ENCODE results near the gene GPATCH4.
"Not testable (repeated sequence)": the region's sequence is repeated elsewhere in the genome, so short reads cannot be mapped to it uniquely, and the experiment has no call there.

GPATCH4 gene

DNA sequence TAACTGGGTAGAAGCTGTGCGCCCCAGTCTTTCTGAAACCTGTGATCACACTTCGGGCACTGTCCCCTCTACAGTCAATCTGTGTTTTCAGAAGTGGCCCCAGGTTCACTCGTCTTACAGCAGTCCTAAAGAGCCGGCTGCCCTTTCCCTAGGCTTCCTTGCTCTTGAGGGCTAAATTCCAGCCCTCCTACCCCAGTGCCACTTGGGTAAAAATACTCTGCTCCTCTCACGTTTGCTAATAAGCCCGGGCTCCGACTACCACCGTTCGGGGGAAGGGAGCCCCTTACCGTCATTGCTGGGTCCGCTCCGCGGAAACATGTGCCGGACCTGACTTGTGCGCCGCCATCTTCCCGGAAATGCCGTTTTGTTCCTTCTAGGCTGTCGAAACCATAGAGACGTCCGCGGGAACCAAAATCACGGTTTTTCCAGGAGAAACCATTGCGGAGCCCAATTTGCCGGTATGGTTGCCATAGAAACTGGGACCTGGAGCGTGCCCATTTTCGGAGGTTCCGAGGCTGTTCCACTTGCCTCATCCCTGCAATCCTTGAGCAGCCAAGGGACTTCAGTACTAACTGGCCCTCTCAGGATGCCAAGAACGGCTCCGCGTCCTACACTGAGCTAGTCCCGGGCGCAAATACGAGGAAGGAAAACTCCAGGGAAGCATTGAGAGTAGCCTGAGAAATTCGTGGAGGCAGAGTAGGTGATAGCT lies at the start of gene GPATCH4:
GPATCH4 (minus strand) TSS at position 358 of the 709 bp plus-strand sequence.
- peak; percentile 53 to 60 for DNase-seq (ENCODE audit: low read depth in 2 of 2, low spot score in 1 of 2)

DNA sequence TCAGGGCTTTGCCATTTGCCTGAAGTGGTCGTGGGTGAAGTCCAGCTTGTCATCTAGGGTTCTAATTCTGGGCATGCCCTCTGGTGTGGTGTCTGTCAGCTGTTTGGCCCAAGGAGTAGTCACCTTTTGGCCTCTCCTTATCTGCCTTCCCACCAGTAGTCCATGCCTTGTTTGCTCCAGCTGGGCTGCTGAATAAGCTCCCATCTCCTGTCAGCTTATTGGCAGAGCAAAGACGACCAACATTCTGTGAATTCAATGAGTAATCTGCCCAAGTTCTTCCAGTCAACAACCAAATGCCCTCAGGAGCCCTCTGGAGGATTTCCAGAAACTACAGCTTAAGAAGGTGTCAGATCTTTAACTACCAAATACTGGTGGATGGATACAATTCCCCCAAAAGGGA lies 47.7 kb upstream of the GPATCH4 start:
- no peak for DNase-seq (ENCODE audit: low read depth in 2 of 2, low spot score in 1 of 2)

DNA sequence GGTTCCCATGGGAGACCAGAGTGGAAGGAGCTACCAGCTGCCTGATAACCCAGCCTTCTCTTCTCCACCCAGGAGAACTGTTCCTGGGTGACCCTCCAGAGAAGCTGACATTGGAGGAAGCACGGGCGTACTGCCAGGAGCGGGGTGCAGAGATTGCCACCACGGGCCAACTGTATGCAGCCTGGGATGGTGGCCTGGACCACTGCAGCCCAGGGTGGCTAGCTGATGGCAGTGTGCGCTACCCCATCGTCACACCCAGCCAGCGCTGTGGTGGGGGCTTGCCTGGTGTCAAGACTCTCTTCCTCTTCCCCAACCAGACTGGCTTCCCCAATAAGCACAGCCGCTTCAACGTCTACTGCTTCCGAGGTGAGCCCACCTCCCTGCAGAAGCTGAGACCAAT lies 47.2 kb upstream of the GPATCH4 start:
- DNase-seq (ENCODE audit: low read depth in 2 of 2, low spot score in 1 of 2), result no peak

DNA sequence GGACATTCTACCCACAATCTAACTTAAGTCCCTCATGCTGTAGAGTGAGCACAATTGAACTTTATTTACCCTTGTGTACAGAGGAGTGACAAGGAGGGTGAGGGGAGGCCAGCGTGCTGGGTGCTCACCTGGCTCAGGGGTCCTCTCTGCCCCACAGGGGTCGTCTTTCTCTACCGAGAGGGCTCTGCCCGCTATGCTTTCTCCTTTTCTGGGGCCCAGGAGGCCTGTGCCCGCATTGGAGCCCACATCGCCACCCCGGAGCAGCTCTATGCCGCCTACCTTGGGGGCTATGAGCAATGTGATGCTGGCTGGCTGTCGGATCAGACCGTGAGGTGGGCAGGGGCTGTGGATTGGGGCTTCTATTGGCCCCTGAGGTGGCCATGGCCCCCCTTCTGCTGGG lies 46.1 kb upstream of the GPATCH4 start:
- DNase-seq (ENCODE audit: low read depth in 2 of 2, low spot score in 1 of 2), result no peak

DNA sequence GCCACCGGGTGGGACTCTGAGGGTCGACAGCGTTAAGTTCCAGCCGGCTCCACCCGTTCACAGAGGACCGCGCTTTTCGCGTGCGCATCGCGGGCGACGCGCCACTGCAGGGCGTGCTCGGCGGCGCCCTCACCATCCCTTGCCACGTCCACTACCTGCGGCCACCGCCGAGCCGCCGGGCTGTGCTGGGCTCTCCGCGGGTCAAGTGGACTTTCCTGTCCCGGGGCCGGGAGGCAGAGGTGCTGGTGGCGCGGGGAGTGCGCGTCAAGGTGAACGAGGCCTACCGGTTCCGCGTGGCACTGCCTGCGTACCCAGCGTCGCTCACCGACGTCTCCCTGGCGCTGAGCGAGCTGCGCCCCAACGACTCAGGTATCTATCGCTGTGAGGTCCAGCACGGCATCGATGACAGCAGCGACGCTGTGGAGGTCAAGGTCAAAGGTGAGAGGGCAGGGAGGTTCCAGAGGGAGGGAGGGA lies 45.5 kb upstream of the GPATCH4 start:
- DNase-seq (ENCODE audit: low read depth in 2 of 2, low spot score in 1 of 2), result no peak

DNA sequence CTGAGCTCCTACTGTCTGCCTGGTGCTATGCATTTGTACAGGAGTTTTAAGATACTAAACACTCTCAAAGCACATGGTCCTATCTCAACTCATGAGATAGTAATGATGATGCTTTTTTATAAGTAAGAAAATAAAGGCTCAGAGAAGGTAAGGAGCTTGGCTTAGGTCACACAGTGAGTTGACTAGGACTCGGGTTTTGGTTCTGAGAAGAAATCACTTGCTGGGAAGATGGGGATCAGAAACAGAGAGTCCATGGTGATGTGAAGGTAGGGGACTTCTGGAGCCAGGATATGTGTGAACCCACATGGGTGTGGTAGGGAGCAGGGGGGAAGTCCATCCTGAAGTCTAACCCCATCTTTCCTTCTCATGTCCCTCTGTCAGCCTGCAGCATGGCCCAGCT lies 44.4 kb upstream of the GPATCH4 start:
- no peak for DNase-seq (ENCODE audit: low read depth in 2 of 2, low spot score in 1 of 2)

DNA sequence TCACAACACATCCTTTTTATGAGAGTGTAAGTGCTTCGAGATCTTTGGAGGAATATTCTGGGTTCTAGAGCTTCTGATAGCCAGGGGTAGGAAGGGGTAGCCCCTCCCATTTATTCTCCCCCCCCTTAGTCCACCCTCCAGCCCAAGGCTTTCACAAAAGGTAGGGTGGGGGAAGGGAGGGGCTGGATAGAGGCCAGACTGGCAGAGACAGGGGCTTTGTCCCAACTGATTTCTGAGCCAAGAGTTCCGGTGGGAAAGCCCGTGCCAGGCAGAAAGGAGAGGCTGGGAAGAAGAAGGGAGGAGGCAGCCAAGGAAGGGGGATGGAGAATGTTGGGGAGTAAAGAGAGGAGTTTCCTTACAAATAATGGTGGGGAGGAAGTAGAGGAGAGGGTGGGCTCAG lies 43.8 kb upstream of the GPATCH4 start:
- no peak for DNase-seq (ENCODE audit: low read depth in 2 of 2, low spot score in 1 of 2)

DNA sequence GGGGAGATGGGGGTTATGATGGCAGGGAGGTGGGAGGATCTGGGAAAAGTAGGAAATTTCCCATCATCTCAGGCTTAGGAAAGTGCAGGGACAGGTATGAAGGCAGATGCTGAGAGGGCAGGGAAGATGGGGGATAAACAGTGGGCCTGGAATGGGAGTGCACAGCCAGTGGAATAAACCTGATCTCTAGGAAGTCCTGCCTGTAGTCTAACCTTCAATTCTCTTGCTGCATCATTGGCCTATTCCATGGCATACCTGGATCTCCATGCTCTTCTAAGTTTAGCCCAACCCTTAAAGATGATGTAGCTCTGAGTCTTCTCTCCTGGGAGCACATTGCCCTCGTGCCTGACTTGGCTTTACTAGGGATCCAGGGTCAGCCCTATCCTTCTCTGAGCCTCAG lies 43.4 kb upstream of the GPATCH4 start:
- no peak for DNase-seq (ENCODE audit: low read depth in 2 of 2, low spot score in 1 of 2)

DNA sequence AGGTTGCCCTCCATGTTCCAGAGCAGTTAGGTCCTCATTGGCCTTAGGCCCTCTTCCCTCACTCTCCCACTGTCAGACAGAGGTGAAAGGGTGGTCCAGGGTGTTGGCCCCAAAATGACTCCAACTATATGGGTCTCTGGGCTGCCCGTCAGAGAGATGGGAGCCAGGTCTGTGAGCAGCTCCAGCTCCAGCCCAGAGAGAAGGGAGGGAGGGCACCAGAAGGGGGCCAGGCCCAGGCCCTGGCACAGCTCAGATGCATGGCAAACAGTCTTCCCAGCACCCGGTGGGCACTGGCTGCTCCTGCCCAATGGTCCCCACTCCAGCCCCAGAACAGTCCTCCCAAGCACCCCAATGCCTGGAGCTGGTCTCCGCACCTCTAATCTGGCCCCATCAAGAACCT lies 42.9 kb upstream of the GPATCH4 start:
- no peak for DNase-seq (ENCODE audit: low read depth in 2 of 2, low spot score in 1 of 2)

DNA sequence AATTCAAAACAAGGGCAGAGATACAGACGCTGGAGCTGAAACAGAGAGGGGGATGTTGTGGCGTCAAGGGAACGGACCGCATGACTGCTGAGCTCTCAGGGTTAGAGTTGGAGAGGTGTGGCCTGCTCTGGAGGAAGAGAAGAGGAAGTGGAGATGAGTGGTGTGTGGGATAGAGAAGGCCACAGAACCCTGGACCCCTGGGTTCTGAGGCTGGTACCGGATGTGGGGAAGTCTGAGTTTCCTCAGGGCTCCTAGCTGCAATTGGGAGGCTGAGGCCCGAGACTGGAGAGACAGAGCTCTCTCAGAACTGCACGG lies 42.5 kb upstream of the GPATCH4 start:
- DNase-seq (ENCODE audit: low read depth in 2 of 2, low spot score in 1 of 2), result no peak

DNA sequence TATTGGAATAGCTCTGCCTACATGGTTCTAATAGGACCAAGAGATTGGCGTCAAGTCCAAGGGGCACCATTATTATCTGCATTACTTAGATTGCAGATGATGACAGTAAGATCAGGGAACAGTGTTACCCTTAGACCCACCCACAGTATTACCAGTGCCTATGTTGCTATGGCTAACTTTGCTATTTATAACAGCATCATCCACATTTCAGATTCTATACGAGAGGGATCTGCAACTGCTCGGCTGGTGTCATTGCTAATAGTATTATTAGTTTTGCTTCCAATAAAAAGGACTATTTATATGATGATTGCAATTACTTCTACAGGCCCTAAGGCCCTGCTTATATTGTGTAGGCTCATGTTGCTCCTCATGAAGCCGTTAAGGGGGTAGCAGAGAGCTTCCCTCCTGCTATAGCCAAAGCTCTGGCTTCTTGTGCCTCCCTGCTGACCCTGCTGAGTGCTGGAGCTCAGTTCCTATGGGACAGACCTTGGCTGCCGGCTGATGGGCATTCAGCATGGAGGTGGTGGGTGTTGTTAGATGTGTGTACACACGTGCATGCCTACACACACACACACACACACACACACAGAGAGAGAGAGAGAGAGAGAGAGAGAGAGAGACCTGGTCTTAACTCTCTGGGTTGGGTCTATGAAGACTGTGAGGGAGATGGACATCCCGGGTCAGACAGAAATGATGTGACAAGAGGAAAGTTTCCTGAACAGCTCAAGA lies 41.9 kb upstream of the GPATCH4 start:
- DNase-seq (ENCODE audit: low read depth in 2 of 2, low spot score in 1 of 2), result no peak

DNA sequence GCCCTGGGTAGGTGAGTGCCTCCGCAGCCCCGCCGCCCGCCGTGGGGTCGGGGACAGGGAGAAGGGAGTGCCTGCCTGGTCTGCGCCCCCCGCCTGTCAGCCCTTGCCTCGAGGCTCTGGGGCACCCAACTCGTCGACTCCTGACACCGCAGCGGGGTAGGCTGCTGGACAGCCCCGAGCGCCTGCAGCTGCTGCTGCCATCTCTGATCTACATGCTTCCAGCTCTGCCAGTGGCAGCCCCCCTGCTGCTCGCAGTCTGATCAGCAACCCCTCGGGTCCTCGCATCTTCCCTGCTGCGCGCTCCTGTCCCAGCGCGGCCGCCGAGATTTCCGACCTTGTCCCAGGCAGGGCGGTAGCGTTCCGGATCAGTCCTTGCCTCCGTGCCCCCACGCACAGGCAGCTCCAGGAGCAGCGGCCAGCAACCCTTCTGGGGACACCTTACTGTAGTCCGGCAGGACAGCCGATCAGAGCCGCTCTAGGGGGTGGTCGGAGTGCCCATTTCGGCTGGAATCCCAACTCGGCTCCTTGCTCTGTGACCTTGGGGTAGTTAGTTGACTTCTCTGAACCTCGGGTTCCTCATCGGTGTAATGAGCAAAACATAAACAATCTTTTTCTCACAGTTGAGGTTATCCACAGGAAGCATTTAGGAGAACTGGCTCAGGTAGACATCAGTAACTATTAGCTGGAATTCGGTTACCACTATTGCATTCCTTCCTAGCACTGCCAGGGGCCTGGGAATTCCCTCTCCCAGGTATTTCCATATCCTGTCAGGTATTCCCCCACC lies 41.2 kb upstream of the GPATCH4 start:
- DNase-seq (ENCODE audit: low read depth in 2 of 2, low spot score in 1 of 2), result no peak

DNA sequence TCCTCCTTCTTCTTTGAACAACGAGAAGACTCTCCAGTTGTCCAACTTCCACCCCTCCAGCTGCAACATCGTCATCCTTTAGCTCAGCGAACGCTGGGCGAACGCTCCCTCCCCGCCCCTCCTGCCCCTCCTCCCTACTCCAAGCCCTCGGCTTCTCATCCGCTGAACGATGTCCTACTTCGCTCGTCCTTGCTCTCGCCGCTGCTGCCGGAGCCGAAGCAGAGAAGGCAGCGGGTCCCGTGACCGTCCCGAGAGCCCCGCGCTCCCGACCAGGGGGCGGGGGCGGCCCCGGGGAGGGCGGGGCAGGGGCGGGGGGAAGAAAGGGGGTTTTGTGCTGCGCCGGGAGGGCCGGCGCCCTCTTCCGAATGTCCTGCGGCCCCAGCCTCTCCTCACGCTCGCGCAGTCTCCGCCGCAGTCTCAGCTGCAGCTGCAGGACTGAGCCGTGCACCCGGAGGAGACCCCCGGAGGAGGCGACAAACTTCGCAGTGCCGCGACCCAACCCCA lies 40.5 kb upstream of the GPATCH4 start, which contains the start of gene BCAN:
BCAN (plus strand) TSS at position 357 of the 504 bp plus-strand sequence. CDS start 3,938 bp downstream, outside the sequence.
- DNase-seq (ENCODE audit: low read depth in 2 of 2, low spot score in 1 of 2), result no peak

DNA sequence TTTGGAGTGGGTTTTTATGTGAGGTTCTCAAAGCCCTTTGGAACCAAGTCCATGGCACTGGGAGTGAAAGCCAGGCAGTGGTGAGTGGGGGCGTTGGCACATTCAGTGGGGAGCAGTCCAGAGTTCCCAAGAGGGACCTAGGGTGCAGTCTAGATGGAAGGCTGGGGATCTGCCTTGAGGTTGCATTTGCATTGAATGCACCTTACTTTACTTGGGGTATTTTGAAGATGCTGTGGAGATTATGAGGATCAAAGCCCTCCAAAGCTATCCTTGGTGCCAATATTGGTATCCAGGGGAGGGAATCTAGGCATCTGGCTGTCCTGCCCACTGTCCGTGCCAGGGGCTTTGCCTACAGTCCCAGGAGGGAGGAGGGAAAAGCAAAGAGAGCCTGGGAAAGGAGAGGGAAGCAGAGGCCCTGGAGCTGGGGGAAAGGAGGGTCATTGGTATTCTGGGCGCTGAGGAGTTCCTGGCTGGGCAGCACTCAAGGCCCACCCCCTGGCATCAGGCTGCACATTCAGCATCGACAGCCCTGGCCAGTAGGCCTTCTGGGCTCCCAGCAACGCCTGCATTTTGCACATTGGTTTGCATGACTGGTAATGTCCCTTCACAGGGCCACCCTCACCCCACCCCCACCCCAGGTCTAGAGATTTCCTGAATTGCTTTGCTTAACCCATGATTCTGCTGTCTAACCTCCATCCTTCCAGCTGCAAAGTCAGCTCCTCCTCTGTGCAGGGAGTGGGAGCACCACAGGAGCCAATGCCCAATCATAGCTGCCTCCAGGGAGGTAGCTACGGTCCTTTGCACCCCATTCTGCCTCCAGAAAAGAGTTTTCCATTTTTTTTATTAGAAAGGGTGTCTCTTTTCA lies 39.8 kb upstream of the GPATCH4 start:
- no peak for DNase-seq (ENCODE audit: low read depth in 2 of 2, low spot score in 1 of 2)

DNA sequence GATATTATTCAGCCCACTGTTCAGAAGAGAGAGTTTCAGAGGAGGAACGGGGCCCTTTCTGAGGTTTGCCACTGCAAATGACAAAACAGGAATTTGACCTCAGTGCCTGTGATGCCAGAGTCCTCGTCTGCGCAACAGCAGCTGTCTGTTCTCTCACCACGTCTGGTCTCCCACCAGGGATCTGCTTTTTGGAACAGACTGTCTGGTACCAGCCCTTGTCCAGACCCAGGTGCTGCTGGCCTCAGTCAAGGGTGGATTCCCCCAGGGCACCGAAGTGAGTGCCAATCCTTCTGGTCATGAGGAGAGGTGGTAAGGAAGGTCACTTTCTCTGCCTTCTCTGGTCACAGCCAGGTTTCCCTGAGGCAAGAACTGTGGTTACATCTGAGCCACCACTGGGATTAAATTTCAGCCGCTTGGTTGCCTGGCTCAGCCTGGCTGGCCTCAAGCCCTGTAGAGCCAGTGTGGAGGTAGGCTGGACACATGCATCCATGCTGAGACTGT lies 38.4 kb upstream of the GPATCH4 start:
- DNase-seq (ENCODE audit: low read depth in 2 of 2, low spot score in 1 of 2), result no peak

DNA sequence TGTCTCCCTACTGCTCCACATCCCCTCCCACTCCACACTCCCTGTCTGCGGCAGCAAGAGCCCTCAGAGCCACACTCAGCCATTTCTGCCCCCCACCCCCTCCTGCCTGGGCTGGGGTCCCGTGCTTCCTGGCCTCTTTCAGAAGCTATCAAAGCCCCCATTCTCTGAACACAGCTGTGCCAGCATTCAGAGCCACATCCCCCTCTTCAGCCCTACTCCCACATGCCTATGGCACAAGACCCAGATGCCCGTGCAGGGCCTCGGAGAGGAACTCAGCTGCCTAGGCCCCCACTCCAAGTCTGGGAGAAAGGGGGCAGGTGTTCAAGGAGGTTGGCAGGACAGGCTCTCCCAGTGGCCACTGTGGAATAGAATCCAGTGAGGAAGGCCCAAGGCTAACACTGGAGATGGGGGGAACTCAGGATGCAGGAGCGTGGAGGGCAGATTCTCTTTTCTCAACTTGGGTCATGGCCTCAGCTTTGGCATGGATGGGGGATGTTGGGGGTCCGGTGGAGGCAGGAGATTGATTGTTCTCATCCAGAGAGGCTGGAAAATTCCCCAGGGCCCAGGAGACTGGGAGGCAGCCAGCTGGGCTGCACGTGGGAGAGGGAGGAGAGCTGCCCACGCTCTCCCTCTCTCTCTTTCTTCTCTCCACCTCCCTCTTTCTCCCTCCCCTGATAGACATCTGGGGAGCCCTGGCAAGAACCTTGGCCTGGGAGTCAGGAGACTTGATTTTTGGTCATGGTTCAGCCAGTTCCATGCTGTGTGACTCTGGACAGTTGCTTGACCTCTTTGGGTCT lies 37.1 kb upstream of the GPATCH4 start:
- no peak for DNase-seq (ENCODE audit: low read depth in 2 of 2, low spot score in 1 of 2)

DNA sequence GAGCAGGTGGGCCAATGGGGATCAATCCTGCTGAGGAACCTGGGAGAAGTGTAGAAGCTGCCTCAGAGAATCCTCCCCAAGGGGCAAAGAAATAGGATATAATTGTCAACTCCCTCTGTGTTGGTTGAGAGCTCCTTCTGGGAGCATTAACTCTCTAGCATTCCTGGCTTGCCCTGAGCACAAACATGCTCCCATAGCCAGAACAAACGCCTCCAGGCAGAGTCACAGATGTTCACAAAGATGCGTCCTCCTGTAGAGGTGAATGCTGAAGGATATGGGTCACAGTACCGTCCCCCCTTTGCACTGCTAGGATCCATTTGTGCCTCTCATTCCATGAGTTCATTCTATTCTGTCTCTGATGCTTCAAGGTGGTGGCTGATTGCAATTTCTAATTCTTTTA lies 31.1 kb upstream of the GPATCH4 start:
- DNase-seq (ENCODE audit: low read depth in 2 of 2, low spot score in 1 of 2), result no peak

DNA sequence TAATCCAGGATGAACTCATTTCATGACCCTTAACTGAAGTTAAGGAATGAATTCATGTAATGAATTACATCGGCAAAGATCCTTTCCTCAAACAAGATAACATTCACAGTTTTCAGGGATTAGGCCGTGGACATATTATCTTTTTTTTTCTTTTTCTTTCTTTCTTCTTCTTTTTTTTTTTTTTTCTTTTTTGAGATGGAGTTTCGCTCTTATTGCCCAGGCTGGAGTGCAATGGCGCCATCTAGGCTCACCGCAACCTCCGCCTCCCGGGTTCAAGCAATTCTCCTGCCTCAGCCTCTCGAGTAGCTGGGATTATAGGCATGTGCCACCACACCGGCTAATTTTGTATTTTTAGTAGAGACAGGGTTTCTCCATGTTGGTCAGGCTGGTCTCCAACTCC lies 29.9 kb upstream of the GPATCH4 start:
- not testable (repeated sequence) for DNase-seq (ENCODE audit: low read depth in 2 of 2, low spot score in 1 of 2)

DNA sequence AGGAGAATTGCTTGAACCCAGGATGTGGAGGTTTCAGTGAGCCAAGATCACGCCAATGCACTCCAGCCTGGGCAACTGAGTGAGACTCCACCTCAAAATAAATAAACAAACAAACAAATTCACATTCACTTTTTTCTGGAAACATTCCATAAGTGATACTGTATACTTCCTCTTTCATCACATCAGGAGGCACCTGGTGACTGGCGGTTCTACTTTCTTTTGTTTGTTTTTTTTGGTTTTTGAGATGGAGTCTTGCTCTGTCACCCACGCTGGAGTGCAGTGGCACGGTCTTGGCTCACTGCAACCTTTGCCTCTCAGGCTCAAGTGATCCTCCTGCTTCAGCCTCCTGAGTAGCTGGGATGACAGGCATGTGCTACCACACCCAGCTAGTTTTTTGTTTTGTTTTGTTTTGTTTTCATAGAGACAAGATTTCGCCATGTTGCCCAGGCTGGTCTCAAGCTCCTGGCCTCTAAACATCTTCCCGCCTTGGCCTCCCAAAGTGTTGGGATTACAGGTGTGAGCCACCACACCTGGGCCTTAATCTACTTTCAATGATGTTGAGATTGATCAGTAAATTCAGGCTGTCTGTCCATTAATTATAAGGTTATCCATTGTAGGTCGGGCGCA lies 28.7 kb upstream of the GPATCH4 start:
- no peak for DNase-seq (ENCODE audit: low read depth in 2 of 2, low spot score in 1 of 2)

Measured in stimulated activated CD8-positive, alpha-beta memory T cell treated with anti-CD3 and anti-CD28 coated beads, Interleukin-4, amount 100 ng/mL, for 4 hours (primary cell).